HCT116 (cell line): Measurements from ENCODE around the gene LPO. TPM values are rescaled to one million over a fixed set of nuclear protein-coding genes. Genes with fewer than 3 reads are reported as not detected.

Experiments
- ATAC-seq: fragments of 200-7000 bp; cut with Tn5 transposase; 2 replicates; pipeline ENCODE4 v1.9.1; 2020; ENCODE audit warnings: mild to moderate bottlenecking, moderate library complexity
- BruUV-seq: library from RNA; stranded (reverse); fragments of 400-500 nt; replicated peaks from 2 replicates; lab custom pipeline; 2021; lab: Mats Ljungman, UMichigan
- CTCF ChIA-PET: fragments of 300-600 bp; sonication (Branson Sonifier 250); formaldehyde crosslinking; loops from one replicate; lab custom pipeline; 2021; ENCODE audit warnings: antibody characterized with exemption; lab: Charles Lee
- POLR2A ChIA-PET: fragments of 300-600, 350-600 bp; sonication (Branson Sonifier 250); formaldehyde crosslinking; loops from one replicate; lab custom pipeline; 2021; ENCODE audit warnings: antibody characterized with exemption; lab: Charles Lee
- RAD21 ChIA-PET, 2 experiments: fragments of 300-600 bp; sonication (Branson Sonifier 250); formaldehyde crosslinking; loops; one replicate each; lab custom pipeline; 2023; ENCODE audit warnings: low total read pairs in 2 of 2; ENCODE audit not compliant: uncharacterized antibody in 2 of 2, unreplicated experiment in 2 of 2, low non-redundant PET in 1 of 2; lab: Charles Lee
- DNase-seq: peaks from one replicate; pipeline ENCODE4 v3.0.0-alpha.2; 2010; ENCODE audit warnings: low read depth, low spot score
- H2AFZ ChIP-seq: fragments of 200-600 bp; shearing (Covaris generic), sonication (generic); 2 replicates; pipeline ENCODE4 v1.6.1; 2017; ENCODE audit warnings: low read depth, mixed run types, mixed read lengths, antibody characterized with exemption, low read length; ENCODE audit not compliant: poor library complexity, severe bottlenecking
- H3K27ac ChIP-seq: 2 replicates; pipeline ENCODE4 v1.5.1; 2012; ENCODE audit warnings: low read depth, low read length
- H3K27me3 ChIP-seq: fragments of 200-600 bp; sonication (generic); 2 replicates; pipeline ENCODE4 v1.6.1; 2016; ENCODE audit warnings: mixed run types, low read length, mixed read lengths; ENCODE audit not compliant: insufficient read depth
- H3K36me3 ChIP-seq, 2 experiments: fragments of 200-500 bp in 1 of 2; fragments of 200-600 bp in 1 of 2; sonication (Bioruptor generic) in 1 of 2; sonication (generic) in 1 of 2; 2 replicates each; pipeline versions ENCODE4 v1.5.1 to v1.6.1; 2014 to 2016; ENCODE audit warnings: low read length in 2 of 2, inconsistent platforms in 1 of 2, mixed read lengths in 1 of 2, mixed run types in 1 of 2; ENCODE audit not compliant: insufficient read depth in 2 of 2, control insufficient read depth in 1 of 2
- H3K4me1 ChIP-seq, 2 experiments: fragments of 200-600 bp in 1 of 2; sonication (generic) in 1 of 2; 2 replicates each; pipeline versions ENCODE4 v1.5.1 to v1.6.1; 2012 to 2017; ENCODE audit warnings: low read length in 2 of 2, inconsistent platforms in 1 of 2, mild to moderate bottlenecking in 1 of 2, mixed read lengths in 1 of 2, mixed run types in 1 of 2, moderate library complexity in 1 of 2; ENCODE audit not compliant: insufficient read depth in 2 of 2, control insufficient read depth in 1 of 2
- H3K4me2 ChIP-seq: fragments of 200-600 bp; sonication (generic); 2 replicates; pipeline ENCODE4 v1.6.1; 2017; ENCODE audit warnings: mixed run types, low read length, mixed read lengths
- H3K4me3 ChIP-seq, 2 experiments: fragments of 200-600 bp in 1 of 2; sonication (generic) in 1 of 2; replicated peaks in 1 of 2; 2 replicates each; pipeline ENCODE4 v1.5.1; 2011 to 2016; ENCODE audit warnings: low read length in 2 of 2, control low read depth in 1 of 2, low read depth in 1 of 2, mild to moderate bottlenecking in 1 of 2, mixed read lengths in 1 of 2, mixed run types in 1 of 2
- H3K79me2 ChIP-seq: fragments of 200-600 bp; sonication (generic); 2 replicates; pipeline ENCODE4 v1.6.1; 2017; ENCODE audit warnings: mild to moderate bottlenecking, mixed run types, low read length, moderate library complexity, mixed read lengths; ENCODE audit not compliant: insufficient read depth
- H3K9ac ChIP-seq: fragments of 200-600 bp; sonication (generic); 2 replicates; pipeline ENCODE4 v1.6.1; 2016; ENCODE audit warnings: low read length, mixed read lengths
- H3K9me2 ChIP-seq: fragments of 200-600 bp; sonication (generic), shearing (Covaris generic); 2 replicates; pipeline ENCODE4 v1.6.1; 2017; ENCODE audit warnings: mixed run types, mild to moderate bottlenecking, moderate library complexity; ENCODE audit not compliant: insufficient read depth
- H3K9me3 ChIP-seq, 2 experiments: fragments of 200-500 bp in 1 of 2; fragments of 200-600 bp in 1 of 2; sonication (Bioruptor generic) in 1 of 2; sonication (generic) in 1 of 2; 2 replicates each; pipeline ENCODE4 v1.6.1; 2014 to 2017; ENCODE audit warnings: low read length in 2 of 2, mixed read lengths in 2 of 2, inconsistent platforms in 1 of 2, low read depth in 1 of 2, mild to moderate bottlenecking in 1 of 2, mixed run types in 1 of 2, moderate library complexity in 1 of 2; ENCODE audit not compliant: control insufficient read depth in 1 of 2, insufficient read depth in 1 of 2
- H4K20me1 ChIP-seq: fragments of 200-600 bp; sonication (generic), shearing (Covaris generic); 2 replicates; pipeline ENCODE4 v1.6.1; 2017; ENCODE audit warnings: mixed run types, mild to moderate bottlenecking, moderate library complexity; ENCODE audit not compliant: insufficient read depth
- CEBPB ChIP-seq: IDR thresholded peaks from 2 replicates; pipeline ENCODE4 v1.6.1; 2012; ENCODE audit warnings: low read depth
- EZH2 ChIP-seq: fragments of 200-600 bp; sonication (generic); IDR thresholded peaks from 2 replicates; pipeline ENCODE4 v1.6.1; 2017; ENCODE audit warnings: antibody characterized with exemption, mixed run types
- REST ChIP-seq: IDR thresholded peaks from 2 replicates; pipeline ENCODE4 v1.6.1; 2012; ENCODE audit warnings: low read depth
- SIN3A ChIP-seq: IDR thresholded peaks from 2 replicates; pipeline ENCODE4 v1.6.1; 2012; ENCODE audit warnings: low read depth
- intact Hi-C: fragments of 100-400 bp; cut with micrococcal nuclease; formaldehyde crosslinking; loops from 2 replicates; pipeline ENCODE4 v1.10.0; 2022
- total RNA-seq: library from RNA; stranded (reverse); gene quantifications from one replicate; pipeline ENCODE4 v1.2.1, GENCODE V29; 2021; ENCODE audit not compliant: unreplicated experiment

LPO gene
- total RNA-seq, 1 experiment from 2014 or later: not detected

- H4K20me1 ChIP-seq: no peaks in the 10 kb centered on the region
- H3K79me2 ChIP-seq: no peaks in the 10 kb centered on the region
- no peaks in the 10 kb centered on the region for H3K27me3 ChIP-seq
- H2AFZ ChIP-seq: no peak overlapping the region
- no TSS peak for BruUV-seq
- CTCF ChIA-PET: no interaction called here
- POLR2A ChIA-PET: no interaction called here
- no peaks in the 10 kb centered on the region for H3K9me3 ChIP-seq
- RAD21 ChIA-PET: no interaction called here
- no peaks in the 10 kb centered on the region for H3K36me3 ChIP-seq
- H3K9ac ChIP-seq: no peak overlapping the region
- TF ChIP-seq EZH2 (no peak), CEBPB (no peak), REST (no peak), SIN3A (no peak)
- H3K9me2 ChIP-seq: no peaks in the 10 kb centered on the region
- intact Hi-C loops: loop anchor here (10.0 kb wide), 1 partner anchor 695 kb away; no protein-coding TSS in a partner anchor
- H3K4me3 ChIP-seq: no peak overlapping the region
- ATAC-seq (no peak), DNase-seq (no peak)
- no peaks in the 10 kb centered on the region for H3K4me1 ChIP-seq
- no peak overlapping the region for H3K4me2 ChIP-seq
- no peak overlapping the region for H3K27ac ChIP-seq
Measured at GRCh38 chr17:58309918-58310259, 71.5 kb downstream of the LPO start.
